OCI-LY1 (cell line): ENCODE results near the gene LILRA5.
"Not testable (repeated sequence)": the region's sequence is repeated elsewhere in the genome, so short reads cannot be mapped to it uniquely, and the experiment has no call there.

Experiments used
- CTCF ChIP-seq: fragments of 200-600 bp; sonication (generic), shearing (Covaris generic); IDR thresholded peaks from 2 replicates; pipeline ENCODE4 v1.5.1; 2017; ENCODE audit warnings: mild to moderate bottlenecking, antibody characterized with exemption, low read length, moderate library complexity, mixed read lengths
- EZH2 ChIP-seq: fragments of 200-600 bp; sonication (generic), shearing (Covaris generic); IDR thresholded peaks from 2 replicates; pipeline ENCODE4 v1.8.0; 2017; ENCODE audit warnings: borderline replicate concordance, mixed run types, mild to moderate bottlenecking, antibody characterized with exemption, low read length, moderate library complexity, mixed read lengths

GRCh38 chr19:54359149-54359820, 46.3 kb upstream of the LILRA5 start:
- peak; percentile 11; the same call in 1 of the 2 replicates for TF ChIP-seq CTCF
- TF ChIP-seq EZH2, result not testable (repeated sequence)
